ENCODE data around the gene MRTFB.

MRTFB gene

DNA sequence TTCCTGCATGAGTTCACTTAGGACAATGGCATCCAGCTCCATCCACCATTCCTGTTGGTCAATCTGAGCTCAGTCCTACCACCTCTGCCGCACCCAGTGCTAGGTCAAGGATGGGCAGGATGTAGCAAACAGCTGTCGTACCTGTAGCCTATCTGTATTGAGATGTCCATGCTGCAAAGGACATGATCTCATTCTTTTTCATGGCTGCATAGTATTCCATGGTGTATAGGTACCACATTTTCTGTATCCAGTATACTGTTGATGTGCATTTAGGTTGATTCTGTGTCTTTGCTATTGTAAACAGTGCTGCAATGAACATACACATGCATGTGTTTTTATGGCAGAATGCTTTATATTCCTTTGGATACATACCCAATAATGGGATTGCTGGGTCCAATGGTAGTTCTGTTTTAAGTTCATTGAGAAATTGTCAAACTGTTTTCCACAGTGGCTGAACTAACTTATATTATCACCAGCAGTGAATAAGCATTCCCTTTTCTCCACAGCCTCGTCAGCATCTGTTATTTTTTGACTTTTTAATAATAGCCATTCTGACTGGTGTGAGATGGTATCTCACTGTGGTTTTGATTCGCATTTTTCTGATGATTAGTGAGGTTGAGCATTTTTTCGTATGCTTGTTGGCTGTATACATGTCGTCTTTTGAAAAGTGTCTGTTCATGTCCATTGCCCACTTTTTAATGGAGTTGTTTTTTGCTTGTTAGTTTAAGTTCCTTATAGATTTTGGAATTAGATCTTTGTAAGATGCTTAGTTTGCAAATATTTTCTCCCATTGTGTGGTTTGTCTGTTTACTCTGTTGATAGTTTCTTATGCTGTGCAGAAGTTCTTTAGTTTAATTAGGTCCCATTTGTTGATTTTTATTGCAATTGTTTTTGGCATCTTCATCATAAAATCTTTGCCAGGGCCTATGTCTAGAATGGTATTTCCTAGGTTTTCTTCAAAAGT is 7.2 kb upstream of the MRTFB start:
- DNase-seq (ENCODE audit: low read depth in 3 of 3) = no peak

DNA sequence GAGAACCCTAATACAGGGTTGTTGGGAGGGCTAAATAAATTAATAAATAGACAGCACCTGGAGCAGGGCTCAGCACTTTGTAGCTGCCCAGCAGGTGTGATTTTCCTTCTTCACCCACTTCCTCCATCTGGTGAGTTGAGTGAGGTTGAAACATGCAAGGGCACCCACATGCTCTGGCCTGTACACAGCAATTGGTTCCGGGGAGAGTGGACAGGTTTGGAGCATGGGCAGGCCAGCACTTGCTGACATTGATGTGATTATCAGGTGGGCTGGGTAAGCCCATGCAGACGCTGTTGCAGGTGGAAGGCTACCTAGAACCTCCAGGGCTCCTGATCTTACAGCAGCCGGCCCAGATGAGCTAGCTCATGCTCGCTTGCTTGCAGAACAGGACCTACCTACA is 1.3 kb upstream of the MRTFB start:
- no peak for DNase-seq (ENCODE audit: low read depth in 3 of 3)

DNA sequence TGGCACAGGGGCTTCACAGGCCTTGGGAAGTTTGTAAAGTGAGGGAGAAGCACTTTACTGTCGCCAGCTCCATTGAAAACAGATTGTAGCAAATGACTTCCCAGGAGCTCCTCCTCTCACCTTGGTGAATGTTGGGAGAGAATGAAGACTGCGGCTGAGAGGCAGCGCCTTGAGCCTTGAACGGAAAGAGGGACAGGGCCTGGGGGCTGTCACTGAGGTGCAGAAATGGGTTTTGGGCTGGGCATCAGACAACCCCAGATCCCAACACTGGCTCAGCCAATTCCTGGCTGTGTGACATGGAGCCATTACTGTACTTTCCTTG is 603 bp upstream of the MRTFB start:
- no peak for DNase-seq (ENCODE audit: low read depth in 3 of 3)

DNA sequence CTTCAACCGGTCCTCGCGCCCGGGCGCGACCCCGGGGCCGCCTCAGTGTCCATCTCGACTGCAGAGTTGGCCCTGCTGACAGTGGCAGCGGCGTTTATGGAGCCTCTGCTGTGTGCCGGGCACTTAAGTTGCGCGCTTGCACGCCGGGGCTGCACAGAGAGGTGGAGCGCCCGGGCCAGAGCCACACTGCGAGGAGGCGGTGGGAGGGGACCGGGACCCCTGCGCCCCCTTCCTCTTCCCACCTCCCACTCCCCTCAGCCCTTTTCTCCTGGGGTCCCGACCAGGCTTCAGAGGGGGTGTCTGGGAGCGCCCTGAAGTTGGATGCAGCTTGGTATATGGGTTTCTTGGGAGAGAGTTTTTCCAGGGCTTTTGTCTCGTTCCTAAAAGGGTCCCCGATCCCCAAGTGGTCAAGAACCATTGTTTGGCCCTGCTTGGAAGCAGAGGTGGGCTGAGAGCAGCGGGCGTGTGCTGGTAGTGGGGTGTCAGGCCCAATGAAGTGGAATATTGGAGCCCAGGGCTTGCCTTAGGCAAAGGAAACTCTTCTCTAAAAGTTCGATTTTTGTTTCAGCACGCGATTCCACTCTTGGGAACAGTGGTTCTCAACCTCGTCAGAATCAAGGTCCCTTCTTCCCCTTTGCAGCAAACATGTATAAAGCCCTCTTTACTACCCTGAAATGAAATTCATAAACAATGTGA is 605 bp downstream of the MRTFB start:
- peak in 2 of 3 experiments; percentile 3 to 4 for DNase-seq (ENCODE audit: low read depth in 3 of 3)

DNA sequence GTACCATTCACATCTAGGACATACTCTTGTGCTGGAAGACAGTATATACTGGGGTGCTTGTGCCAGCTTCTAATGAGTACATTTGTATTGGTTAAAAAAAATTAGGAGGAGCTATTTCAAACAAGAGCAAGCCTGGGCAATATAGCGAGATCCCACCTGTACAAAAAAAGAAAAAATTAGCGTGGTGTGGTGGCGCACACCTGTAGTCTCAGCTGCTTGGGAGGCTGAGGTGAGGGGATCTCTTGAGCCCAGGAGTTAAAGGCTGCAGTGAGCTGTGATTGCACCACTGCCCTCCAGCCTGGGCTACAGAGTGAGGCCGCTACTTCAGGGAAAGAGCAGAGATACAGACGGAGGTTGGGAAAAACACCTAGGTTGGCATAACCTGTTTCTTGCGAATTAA is 1.2 kb downstream of the MRTFB start:
- no peak for DNase-seq (ENCODE audit: low read depth in 3 of 3)

DNA sequence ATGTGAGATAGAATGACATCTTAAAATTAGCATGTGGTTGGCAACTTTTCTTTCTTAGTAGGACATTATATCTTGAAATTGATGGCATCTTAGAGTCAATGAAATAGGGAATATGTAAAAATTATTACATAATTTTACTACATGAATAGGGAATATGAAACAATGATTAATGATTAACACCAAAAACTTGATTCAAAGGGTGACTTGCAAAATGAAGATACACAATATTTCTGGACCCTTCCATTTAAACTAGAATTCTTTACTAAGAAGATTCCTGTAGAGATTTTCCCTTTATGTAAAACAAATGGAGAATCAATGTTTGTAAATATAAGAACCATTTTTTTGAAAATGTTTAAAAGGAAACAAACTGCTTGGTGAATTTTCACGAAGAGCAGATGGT is 3.4 kb downstream of the MRTFB start:
- no peak for DNase-seq (ENCODE audit: low read depth in 3 of 3)

DNA sequence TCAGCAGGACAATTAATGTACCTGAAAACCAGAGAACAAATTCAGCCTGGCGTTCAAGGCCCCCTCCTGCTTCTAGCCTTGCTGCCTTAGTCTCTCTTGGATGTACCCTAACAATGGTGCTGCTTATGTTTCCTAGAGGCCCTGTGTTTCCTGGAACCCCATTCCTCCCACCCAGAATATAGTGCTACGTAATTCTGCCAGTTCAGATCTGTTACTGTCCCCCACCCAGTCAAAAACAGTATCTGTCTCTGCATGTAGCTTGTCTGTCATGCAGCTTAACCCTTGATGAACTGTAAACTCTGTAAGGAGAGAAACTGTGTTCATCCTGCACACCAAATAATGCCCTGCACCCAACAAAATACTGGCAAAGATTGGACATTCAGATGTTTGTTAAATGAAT is 6.8 kb downstream of the MRTFB start:
- DNase-seq (ENCODE audit: low read depth in 3 of 3) = no peak

DNA sequence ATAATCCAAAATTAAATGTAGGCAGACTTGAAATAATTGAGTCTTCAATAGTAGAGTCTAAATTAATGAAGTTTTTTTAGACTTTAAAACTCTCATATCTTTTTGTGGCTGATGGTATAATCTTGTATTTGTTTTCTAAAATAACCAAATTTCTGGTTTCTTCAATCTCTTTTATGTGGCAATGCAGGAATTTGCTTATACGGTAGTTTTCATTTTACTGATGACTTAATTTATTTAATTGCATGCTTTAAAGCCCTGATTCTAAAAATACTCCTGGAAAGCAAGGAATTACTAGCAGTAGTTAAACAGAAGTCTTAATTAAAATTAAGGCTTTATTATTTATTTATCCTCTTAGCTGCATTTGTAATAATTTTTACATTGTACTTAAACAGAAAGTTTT is 15.4 kb downstream of the MRTFB start:
- DNase-seq (ENCODE audit: low read depth in 3 of 3) = no peak

DNA sequence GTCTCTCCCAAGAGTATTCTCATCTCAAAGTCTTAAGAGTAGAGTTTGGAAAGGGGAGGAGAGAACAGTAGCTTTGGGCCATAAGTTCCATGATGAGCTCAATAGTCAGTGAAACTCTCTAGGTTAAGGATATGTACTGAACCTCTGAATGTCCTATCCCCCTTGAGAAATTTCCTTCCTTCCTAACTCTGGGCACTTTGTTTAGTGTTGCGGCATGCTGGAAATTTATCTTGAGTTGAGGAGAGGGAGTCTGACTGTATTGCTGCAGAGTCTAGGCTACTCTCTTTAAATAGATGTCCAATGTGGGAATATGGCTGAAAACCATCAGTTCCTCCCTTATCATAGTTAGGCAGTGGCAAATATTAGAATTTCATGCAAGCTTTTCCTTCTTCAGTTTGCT is 16.1 kb downstream of the MRTFB start:
- no peak for DNase-seq (ENCODE audit: low read depth in 3 of 3)

DNA sequence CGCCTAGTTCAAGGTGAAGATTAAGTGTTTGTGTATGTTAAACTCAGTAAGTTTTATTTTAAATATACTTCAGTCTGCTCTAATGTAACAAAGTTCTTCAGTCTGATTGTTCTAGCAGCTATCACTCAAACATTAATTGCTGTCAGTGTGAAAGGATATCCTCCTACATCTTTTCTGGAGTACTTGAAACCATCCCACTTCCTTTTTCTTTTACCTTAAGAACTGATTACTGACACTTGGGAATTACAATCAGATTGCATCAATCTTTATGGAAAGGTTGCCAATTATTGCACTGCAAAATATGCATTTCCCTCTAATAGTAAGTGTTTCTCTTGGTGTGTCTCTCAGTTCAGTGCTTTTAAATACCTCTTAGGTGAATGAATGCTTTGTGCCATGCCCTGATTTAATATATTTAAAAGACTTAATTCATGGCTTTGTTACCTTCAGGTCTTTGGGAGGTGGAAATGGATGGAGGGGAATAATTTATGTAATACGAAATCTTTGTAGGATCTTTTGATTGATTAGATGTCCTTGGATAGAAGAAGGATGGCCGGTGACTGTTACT is 16.6 kb downstream of the MRTFB start:
- DNase-seq (ENCODE audit: low read depth in 3 of 3) = no peak

DNA sequence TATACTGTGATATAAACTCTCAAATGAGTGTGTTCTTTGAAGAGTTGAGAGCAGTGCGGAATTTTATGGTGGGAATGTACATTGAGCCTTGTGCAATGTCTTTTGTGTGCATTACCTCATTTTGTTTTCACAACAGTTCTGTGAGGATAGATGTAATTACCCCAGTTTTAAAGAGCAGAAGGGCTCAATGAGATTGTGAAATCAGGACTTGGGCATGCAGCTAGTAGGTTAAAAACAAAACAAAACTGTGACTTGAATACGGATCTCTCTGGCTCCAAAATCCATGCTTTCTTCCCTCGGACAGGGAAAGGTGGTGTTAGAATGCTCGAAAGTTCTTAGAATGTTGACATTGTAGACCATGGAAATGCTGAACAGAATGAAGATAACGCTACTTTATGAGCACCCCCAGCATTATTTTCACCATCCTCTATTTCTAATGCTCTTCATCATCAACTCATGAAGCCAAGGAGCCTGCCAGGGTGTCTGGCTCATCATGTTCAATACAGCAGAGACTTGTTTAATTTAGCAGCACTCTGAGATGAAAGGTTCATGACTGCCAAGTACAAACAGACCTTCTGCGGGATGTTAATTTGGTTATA is 17.1 kb downstream of the MRTFB start:
- DNase-seq (ENCODE audit: low read depth in 3 of 3) = no peak

DNA sequence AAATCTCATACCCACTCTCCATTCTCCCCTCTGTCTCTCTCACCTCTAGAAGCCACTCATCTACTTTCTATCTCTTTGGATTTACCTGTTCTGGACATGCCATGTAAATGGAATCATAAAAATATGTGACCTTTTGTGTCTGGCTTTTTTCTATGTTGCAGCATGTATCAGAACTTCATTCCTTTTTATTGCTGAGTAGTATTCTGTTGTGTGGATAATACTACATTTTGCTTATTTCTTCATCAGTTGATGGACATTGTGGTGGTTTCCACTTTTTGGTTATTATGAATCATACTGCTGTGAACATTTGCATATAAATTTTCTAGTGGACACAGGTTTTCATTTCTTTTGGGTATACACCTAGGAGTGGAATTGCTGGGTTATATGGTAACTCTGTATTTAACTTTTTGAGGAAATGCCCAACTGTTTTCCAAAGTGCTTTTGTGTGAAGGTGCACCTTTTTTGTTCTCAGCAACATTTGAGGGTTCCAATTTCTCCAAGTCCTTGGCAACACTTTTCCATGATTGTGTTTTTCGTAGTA is 18.2 kb downstream of the MRTFB start:
- no peak for DNase-seq (ENCODE audit: low read depth in 3 of 3)

DNA sequence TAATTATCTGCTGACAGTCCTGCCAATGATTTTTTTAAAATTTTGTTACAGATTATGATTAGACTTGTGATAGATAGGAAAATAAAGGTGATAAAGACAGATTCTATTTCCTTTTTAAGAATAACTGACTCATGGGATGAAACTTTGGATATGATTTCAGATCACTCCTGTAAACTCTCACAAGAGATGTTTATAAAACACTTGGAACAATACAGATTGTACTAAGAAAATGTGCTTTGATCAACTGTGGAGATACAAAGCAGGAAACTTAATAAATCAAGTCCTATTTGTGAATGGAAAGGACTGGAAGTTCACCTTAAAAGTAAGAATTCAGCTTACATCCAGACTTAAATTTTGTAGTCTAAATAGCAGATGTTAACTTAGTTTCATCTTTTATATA is 21.4 kb downstream of the MRTFB start:
- no peak for DNase-seq (ENCODE audit: low read depth in 3 of 3)

DNA sequence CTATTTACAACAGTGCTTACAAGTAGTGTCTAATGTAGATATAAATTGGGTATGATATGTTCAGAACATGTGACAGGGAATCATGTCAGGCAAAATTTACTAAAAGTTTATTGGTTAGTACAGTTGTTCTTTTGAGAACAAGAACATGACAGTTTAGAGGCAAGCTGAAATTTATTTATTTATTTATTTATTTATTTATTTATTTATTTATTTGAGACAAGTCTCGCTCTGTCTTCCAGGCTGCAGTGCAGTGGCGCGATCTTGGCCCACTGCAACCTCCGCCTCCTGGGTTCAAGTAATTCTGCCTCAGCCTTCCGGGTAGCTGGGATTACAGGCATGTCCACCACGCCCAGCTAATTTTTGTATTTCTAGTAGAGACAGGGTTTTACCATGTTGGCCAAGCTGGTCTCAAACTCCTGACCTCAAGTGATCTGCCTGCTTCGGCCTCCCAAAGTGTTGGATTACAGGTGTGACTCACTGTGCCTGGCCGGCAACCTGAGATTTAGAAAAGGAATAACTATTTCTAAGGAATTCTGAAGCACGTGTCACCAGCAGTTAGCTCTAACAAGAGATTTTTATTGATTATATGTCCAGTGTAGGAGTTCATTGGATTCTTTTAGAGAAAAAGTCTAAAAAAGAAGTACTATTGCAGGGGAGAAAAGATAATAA is 24.9 kb downstream of the MRTFB start:
- no peak for DNase-seq (ENCODE audit: low read depth in 3 of 3)

DNA sequence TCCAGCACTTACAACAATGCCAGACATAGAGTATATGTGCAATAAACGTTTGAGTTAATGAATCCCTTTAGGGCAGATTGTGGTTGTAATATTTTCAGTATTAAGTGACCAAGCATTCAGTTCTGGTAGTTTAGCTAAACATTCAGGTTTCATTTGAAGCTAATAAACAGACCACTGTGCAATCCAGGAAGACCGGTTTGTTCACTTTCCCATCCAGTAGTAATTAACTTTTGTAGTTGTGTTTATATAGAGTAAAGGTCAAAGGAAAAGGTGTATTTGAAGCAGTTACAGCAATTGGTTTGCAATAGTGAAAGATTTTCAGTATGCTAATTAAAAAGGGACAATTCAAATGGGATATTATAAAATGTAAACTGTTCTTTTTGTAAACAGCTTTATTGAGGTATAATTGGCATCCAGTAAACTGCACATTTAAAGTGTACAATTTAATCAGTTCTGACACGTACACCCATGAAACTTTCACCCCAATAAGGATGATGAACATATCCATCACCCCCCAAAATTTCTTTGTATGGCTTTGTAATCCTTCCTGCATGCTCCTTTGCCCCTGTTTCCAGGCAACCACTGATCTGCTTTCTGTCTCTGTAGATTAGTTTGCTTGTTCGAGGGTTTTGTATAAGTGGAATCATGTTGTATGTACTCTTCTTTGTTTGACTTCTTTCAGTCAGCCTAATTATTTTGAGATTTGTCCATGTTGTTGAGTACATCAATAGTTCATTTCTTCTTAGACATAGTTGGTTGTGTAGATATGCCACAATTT is 26.3 kb downstream of the MRTFB start:
- DNase-seq (ENCODE audit: low read depth in 3 of 3) = no peak

DNA sequence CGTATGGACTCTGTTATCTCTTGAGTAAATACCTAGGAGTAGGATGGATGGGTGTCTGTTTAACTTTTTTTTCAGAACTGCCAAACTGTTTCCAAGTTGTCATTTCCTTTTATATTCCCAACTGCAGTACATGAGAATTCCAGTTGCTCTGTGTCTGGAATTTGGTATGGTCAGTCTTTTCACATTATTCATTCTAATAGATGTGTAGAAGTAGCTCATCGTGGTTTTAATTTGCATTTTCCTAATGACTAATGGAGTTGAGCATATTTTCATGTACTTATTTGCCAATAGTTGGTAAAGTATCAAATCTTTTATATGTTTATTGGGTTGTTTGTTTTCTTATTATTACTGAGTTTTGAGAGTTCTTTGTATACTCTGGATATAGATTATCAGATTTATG is 27.0 kb downstream of the MRTFB start:
- DNase-seq (ENCODE audit: low read depth in 3 of 3) = no peak

DNA sequence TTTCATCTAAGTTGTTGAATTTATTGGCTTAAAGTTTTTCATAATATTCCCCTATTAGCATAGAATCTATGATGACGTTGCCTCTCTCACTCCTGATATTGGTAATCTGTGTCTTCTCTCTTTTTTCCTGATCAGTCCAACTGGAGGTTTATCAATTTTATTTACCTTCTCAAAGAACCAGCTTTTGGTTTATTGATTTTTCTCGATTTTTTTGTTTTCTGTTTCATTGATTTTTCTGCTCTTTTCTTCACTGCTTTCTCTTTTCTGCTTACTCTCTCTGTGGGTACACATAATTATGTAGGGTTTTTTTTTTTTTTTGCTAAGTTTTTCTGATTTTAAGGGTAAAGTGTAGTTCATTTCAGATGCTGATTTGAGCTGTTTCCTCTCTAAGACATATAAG is 29.7 kb downstream of the MRTFB start:
- no peak for DNase-seq (ENCODE audit: low read depth in 3 of 3)

DNA sequence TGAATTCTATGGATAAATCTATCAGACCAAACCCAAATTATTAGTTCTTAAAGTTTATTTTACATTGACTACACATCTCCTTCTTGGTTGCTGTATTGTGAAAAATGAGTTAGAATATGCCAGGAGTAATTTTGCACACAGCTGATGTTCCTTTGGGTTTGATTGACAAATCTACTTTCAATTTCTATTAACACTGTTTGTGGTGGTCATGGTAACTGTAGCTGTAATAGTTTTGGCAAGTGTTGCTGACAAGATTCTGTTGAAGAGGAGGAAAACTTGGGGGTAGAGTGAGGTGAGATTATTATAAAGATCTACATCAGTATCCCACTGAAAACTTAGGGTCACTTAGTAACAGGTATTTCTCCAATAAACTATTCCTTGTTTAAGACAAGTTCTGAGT is 30.3 kb downstream of the MRTFB start:
- no peak for DNase-seq (ENCODE audit: low read depth in 3 of 3)

DNA sequence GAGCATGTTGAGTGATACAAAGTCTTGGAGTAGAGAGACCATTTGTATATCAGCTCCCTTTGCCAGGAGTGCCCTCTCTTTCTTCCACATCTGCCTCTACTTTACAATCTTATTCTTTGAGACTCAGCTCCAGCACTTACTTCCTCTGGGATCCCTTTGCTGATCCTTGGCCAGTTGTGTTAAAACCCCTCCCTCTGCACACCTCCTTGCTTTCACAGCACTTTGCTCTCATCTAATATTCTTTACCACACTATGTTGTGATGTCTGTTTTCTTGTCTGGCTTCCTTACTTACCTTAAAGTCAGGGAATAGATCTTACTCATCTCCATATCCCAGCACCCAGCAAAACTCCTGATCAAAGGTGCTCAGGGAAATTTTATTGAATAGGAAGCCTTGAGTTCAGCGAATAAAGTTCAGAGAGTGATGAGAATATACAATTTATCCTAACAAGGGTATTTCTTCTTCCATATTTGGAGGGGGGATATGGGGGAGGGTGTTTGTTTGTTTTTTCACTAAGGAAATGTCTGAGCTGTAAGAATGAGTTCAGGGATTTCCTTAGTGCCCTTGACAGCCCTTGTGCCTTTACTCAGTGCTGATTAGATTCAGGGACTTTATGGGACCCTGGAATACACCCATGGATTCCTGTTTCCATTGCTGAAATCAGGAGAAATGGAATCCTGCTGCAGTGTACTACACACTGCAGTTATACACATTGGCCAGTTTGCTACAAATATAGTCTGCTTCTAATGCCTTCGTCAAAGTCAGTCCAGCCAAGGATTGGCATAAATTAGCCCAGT is 32.0 kb downstream of the MRTFB start:
- no peak for DNase-seq (ENCODE audit: low read depth in 3 of 3)

DNA sequence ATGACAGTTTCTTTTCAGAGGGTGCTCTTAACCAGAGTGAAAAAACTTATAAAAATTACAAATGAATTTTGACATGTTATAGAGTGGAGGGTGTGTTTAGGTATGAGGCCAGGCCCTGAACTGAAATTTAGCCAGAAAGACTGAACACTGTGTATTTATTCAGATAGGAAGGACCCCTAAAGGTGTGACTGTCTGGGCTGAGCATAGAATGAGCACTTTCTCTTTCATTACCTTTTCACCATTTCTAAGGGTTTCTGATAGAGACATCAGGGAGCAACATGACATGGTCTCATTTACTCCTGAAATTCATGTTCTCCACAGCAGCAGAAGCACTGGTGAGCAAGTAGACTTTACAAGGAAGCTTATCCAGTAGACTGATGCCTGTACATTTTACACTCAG is 32.9 kb downstream of the MRTFB start:
- no peak for DNase-seq (ENCODE audit: low read depth in 3 of 3)
